ENCODE measurements around the gene TRIP13. TPM values are rescaled to one million over a fixed set of nuclear protein-coding genes. Genes with fewer than 3 reads are reported as not detected.

TRIP13 gene
- total RNA-seq, 2 experiments from 2014 or later: 0.47 to 0.66 TPM

DNA sequence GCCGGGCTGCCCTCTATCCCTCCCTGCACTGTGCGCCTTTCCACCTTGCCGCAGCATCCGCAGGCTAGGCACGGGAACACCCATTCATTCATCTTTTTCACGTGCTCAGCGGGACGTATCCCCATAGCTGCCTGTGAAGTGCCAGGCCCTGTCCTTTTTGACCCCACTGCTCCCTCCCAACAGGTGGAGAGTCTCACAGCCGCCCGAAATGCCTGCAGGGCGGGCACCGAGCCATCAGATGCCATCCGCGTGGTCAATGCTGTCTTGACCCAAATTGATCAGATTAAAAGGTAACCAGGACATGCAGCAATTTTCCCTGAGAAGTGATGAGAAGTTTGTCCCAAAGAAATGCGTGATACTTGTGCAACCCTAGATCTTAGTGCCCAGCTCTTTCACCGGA is 15.5 kb downstream of the TRIP13 start:
- ChIA-PET POLR2A (no interaction called here), CTCF (no interaction called here)
- H3K36me3 ChIP-seq (ENCODE audit: insufficient read depth, low read length): no peaks in the 10 kb centered on the region
- Mint-ChIP-seq H3K36me3 (ENCODE audit: low read depth) (no peaks in the 10 kb centered on the region), H3K27ac (no peak overlapping the region), H3K4me3 (no peak overlapping the region), H3K4me1 (ENCODE audit: low read depth) (peaks cover 6% of the 10 kb centered on the region), H3K27me3 (no peaks in the 10 kb centered on the region), H3K9me3 (no peaks in the 10 kb centered on the region)
- no peak for TF ChIP-seq CTCF (IDR thresholded peaks at IDR 0.05)
- DNase-seq (no peak), ATAC-seq (ENCODE audit: poor library complexity) (no peak)
- H3K27ac ChIP-seq (ENCODE audit: low read depth in 1 of 2, low read length in 2 of 2): no peak overlapping the region
- intact Hi-C loops (cut with DNase I, micrococcal nuclease): no loop called here
- no peak overlapping the region for H3K4me3 ChIP-seq (ENCODE audit: low read length)
- no peaks in the 10 kb centered on the region for H3K27me3 ChIP-seq (ENCODE audit: control insufficient read depth in 1 of 2, insufficient read depth in 2 of 2, low read length in 2 of 2)
- no peaks in the 10 kb centered on the region for H3K9me3 ChIP-seq (ENCODE audit: control insufficient read depth in 1 of 2, insufficient read depth in 1 of 2, low read length in 2 of 2)
- H3K4me1 ChIP-seq (ENCODE audit: insufficient read depth, low read length): peaks cover 4% of the 10 kb centered on the region

DNA sequence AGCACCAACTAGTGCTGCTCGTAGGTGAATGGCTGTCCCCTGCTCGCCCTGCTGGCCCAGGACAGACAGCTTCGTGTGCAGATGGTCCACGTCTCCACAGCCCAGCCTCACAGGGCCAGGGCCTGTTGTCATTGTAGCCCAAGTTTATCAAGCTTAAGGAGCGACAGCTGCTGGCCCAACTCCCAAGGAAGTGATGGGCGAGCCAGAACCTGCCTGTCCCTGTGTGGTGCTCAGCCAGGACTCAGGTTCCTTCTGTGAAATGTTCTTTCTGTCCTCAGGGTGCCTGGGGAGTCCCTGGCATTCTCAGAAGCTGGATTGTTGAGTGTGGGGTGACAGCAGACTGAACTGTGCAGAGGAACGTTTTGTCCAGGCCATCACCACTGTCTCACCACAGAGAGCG is 16.4 kb downstream of the TRIP13 start:
- Histone ChIP-seq H3K9me3 (ENCODE audit: control insufficient read depth in 1 of 2, insufficient read depth in 1 of 2, low read length in 2 of 2) (no peaks in the 10 kb centered on the region), H3K4me3 (ENCODE audit: low read length) (no peak overlapping the region), H3K27me3 (ENCODE audit: control insufficient read depth in 1 of 2, insufficient read depth in 2 of 2, low read length in 2 of 2) (no peaks in the 10 kb centered on the region), H3K4me1 (ENCODE audit: insufficient read depth, low read length) (peaks cover 4% of the 10 kb centered on the region), H3K36me3 (ENCODE audit: insufficient read depth, low read length) (no peaks in the 10 kb centered on the region), H3K27ac (ENCODE audit: low read depth in 1 of 2, low read length in 2 of 2) (no peak overlapping the region)
- DNase-seq (no peak), ATAC-seq (ENCODE audit: poor library complexity) (no peak)
- Mint-ChIP-seq H3K27ac (no peak overlapping the region), H3K36me3 (ENCODE audit: low read depth) (no peaks in the 10 kb centered on the region), H3K27me3 (no peaks in the 10 kb centered on the region), H3K4me1 (ENCODE audit: low read depth) (peaks cover 6% of the 10 kb centered on the region), H3K9me3 (no peaks in the 10 kb centered on the region), H3K4me3 (no peak overlapping the region)
- intact Hi-C loops (cut with DNase I, micrococcal nuclease): no loop called here
- ChIA-PET CTCF (no interaction called here), POLR2A (no interaction called here)
- TF ChIP-seq CTCF (IDR thresholded peaks at IDR 0.05): no peak

GRCh38 chr5:909994-910768 is 17.5 kb downstream of the TRIP13 start:
- Histone ChIP-seq H3K27ac (ENCODE audit: low read depth in 1 of 2, low read length in 2 of 2) (no peak overlapping the region), H3K27me3 (ENCODE audit: control insufficient read depth in 1 of 2, insufficient read depth in 2 of 2, low read length in 2 of 2) (no peaks in the 10 kb centered on the region), H3K9me3 (ENCODE audit: control insufficient read depth in 1 of 2, insufficient read depth in 1 of 2, low read length in 2 of 2) (no peaks in the 10 kb centered on the region), H3K4me1 (ENCODE audit: insufficient read depth, low read length) (peaks cover 4% of the 10 kb centered on the region), H3K4me3 (ENCODE audit: low read length) (no peak overlapping the region), H3K36me3 (ENCODE audit: insufficient read depth, low read length) (no peaks in the 10 kb centered on the region)
- TF ChIP-seq CTCF (IDR thresholded peaks at IDR 0.05): no peak
- H3K4me3 Mint-ChIP-seq: no peak overlapping the region
- H3K27me3 Mint-ChIP-seq: no peaks in the 10 kb centered on the region
- intact Hi-C loops (cut with DNase I, micrococcal nuclease): no loop called here
- ATAC-seq (ENCODE audit: poor library complexity) (no peak), DNase-seq (no peak)
- ChIA-PET POLR2A (no interaction called here), CTCF (no interaction called here)
- no peak overlapping the region for H3K27ac Mint-ChIP-seq
- peaks cover 6% of the 10 kb centered on the region for H3K4me1 Mint-ChIP-seq (ENCODE audit: low read depth)
- H3K36me3 Mint-ChIP-seq (ENCODE audit: low read depth): no peaks in the 10 kb centered on the region
- H3K9me3 Mint-ChIP-seq: no peaks in the 10 kb centered on the region
